Left lung (tissue), 10 donors: Measurements from ENCODE around the gene VMP1. TPM values are rescaled to one million over a fixed set of nuclear protein-coding genes. Genes with fewer than 3 reads are reported as not detected.

Experiments used
- ATAC-seq: fragments of 200-7000 bp; cut with Tn5 transposase; one replicate; pipeline ENCODE4 v1.9.1; 2020; ENCODE audit warnings: moderate library complexity
- DNase-seq, 4 donors: peaks; one replicate each; pipeline ENCODE4 v3.0.0-alpha.2; 2013 to 2020
- H3K27ac ChIP-seq, 2 donors: fragments of 200-600 bp; sonication (generic) in 1 of 2; one replicate each; pipeline versions ENCODE4 v1.5.0 to v1.8.0; 2020 to 2021
- H3K27me3 ChIP-seq, 2 donors: fragments of 200-600 bp; sonication (generic) in 1 of 2; one replicate each; pipeline versions ENCODE4 v1.5.0 to v1.8.0; 2020 to 2021
- H3K36me3 ChIP-seq, 2 donors: fragments of 200-600 bp; sonication (generic) in 1 of 2; one replicate each; pipeline versions ENCODE4 v1.5.0 to v1.8.0; 2020 to 2021
- H3K4me1 ChIP-seq, 2 donors: fragments of 200-600 bp; one replicate each; pipeline ENCODE4 v1.8.0; 2021
- H3K4me3 ChIP-seq, 2 donors: fragments of 200-600 bp; sonication (generic) in 1 of 2; one replicate each; pipeline versions ENCODE4 v1.5.0 to v1.8.0; 2020 to 2021; ENCODE audit warnings: mild to moderate bottlenecking in 1 of 2
- H3K9me3 ChIP-seq, 2 donors: fragments of 200-600 bp; sonication (generic) in 1 of 2; one replicate each; pipeline versions ENCODE4 v1.5.0 to v1.8.0; 2020 to 2021
- CTCF ChIP-seq, 2 donors: fragments of 200-600 bp; sonication (generic) in 1 of 2; IDR thresholded peaks; one replicate each; pipeline versions ENCODE4 v1.5.0 to v1.8.0; 2021; ENCODE audit warnings: antibody characterized with exemption in 2 of 2
- intact Hi-C, 2 donors: fragments of 100-400 bp; cut with DNase I; formaldehyde crosslinking; loops; one replicate each; pipeline versions ENCODE4 v1.11.2 to v1.14.2; 2022
- polyA plus RNA-seq, 6 donors: library from polyadenylated mRNA; unstranded; fragments of 120-200 nt; gene quantifications; one replicate each; pipeline ENCODE4 v1.2.1, GENCODE V29; 2013; ENCODE audit not compliant: insufficient read length in 6 of 6
- total RNA-seq, 2 donors: library from RNA; stranded (reverse); fragmentation: NEBNext Ultra II Directional; extraction: Animal tissue kit (Norgen Biotek cat#: 25700); gene quantifications; one replicate each; pipeline ENCODE4 v1.2.1, GENCODE V29; 2021
- donor health status: DM: no; HTN: yes; CAD: no.
- donor health status: DM: no; HTN: no; CAD: no.

VMP1 gene
- total and polyA plus RNA-seq, 8 donors: 98.2 to 343 (median 127) TPM

- TF ChIP-seq CTCF (IDR thresholded peaks at IDR 0.05): no peak
- ATAC-seq (no peak), DNase-seq (no peak)
- no peak overlapping the region for H3K27ac ChIP-seq
- no peaks in the 10 kb centered on the region for H3K27me3 ChIP-seq
- H3K4me1 ChIP-seq: peaks cover 10 to 48% of the 10 kb centered on the region in 2 donors
- H3K36me3 ChIP-seq: no peaks in the 10 kb centered on the region
- intact Hi-C loops: no loop called here
- no peak overlapping the region for H3K4me3 ChIP-seq
- no peaks in the 10 kb centered on the region for H3K9me3 ChIP-seq
These were observed 5.4 kb downstream of the VMP1 start for GRCh38 chr17:59712862-59713261.

- TF ChIP-seq CTCF (IDR thresholded peaks at IDR 0.05): no peak
- ATAC-seq (no peak), DNase-seq (no peak)
- intact Hi-C loops: no loop called here
- H3K27ac ChIP-seq: no peak overlapping the region
- peaks cover 0 to 34% of the 10 kb centered on the region in 2 donors for H3K4me1 ChIP-seq
- H3K27me3 ChIP-seq: no peaks in the 10 kb centered on the region
- no peak overlapping the region for H3K4me3 ChIP-seq
- H3K9me3 ChIP-seq: no peaks in the 10 kb centered on the region
- H3K36me3 ChIP-seq: no peaks in the 10 kb centered on the region
These were observed 6.8 kb downstream of the VMP1 start for GRCh38 chr17:59714255-59714654.

GRCh38 chr17:59716427-59716826 lies 9.0 kb downstream of the VMP1 start:
- no peak overlapping the region for H3K4me3 ChIP-seq
- DNase-seq: no peak
- H3K27me3 ChIP-seq: no peaks in the 10 kb centered on the region
- no peaks in the 10 kb centered on the region for H3K36me3 ChIP-seq
- intact Hi-C loops: no loop called here
- no peak for TF ChIP-seq CTCF (IDR thresholded peaks at IDR 0.05)
- H3K9me3 ChIP-seq: no peaks in the 10 kb centered on the region
- no peak for ATAC-seq
- no peak overlapping the region for H3K27ac ChIP-seq
- peaks cover 0 to 26% of the 10 kb centered on the region in 2 donors for H3K4me1 ChIP-seq

- Histone ChIP-seq H3K27me3 (no peaks in the 10 kb centered on the region), H3K36me3 (no peaks in the 10 kb centered on the region), H3K27ac (no peak overlapping the region), H3K4me3 (no peak overlapping the region), H3K9me3 (no peaks in the 10 kb centered on the region), H3K4me1 (peaks cover 6 to 37% of the 10 kb centered on the region in 2 donors)
- DNase-seq (no peak), ATAC-seq (no peak)
- TF ChIP-seq CTCF (IDR thresholded peaks at IDR 0.05): no peak
- intact Hi-C loops: no loop called here
These were observed 12.1 kb downstream of the VMP1 start for GRCh38 chr17:59719526-59719925.

GRCh38 chr17:59722623-59723022 lies 15.2 kb downstream of the VMP1 start:
- peaks cover 18 to 67% of the 10 kb centered on the region in 2 donors for H3K4me1 ChIP-seq
- no peaks in the 10 kb centered on the region for H3K36me3 ChIP-seq
- intact Hi-C loops: no loop called here
- no peak for TF ChIP-seq CTCF (IDR thresholded peaks at IDR 0.05)
- ATAC-seq (no peak), DNase-seq (no peak)
- H3K27me3 ChIP-seq: no peaks in the 10 kb centered on the region
- no peaks in the 10 kb centered on the region for H3K9me3 ChIP-seq
- peak overlapping the region in 1 of 2 donors; percentile 60 for H3K27ac ChIP-seq
- no peak overlapping the region for H3K4me3 ChIP-seq
